ENCODE measurements around the gene ZCCHC14.

- TF ChIP-seq JUNB (CRISPR knock-in tag; IDR thresholded peaks at IDR 0.05; ENCODE audit: borderline replicate concordance): no peak
- TF ChIP-seq, protein P1, sequence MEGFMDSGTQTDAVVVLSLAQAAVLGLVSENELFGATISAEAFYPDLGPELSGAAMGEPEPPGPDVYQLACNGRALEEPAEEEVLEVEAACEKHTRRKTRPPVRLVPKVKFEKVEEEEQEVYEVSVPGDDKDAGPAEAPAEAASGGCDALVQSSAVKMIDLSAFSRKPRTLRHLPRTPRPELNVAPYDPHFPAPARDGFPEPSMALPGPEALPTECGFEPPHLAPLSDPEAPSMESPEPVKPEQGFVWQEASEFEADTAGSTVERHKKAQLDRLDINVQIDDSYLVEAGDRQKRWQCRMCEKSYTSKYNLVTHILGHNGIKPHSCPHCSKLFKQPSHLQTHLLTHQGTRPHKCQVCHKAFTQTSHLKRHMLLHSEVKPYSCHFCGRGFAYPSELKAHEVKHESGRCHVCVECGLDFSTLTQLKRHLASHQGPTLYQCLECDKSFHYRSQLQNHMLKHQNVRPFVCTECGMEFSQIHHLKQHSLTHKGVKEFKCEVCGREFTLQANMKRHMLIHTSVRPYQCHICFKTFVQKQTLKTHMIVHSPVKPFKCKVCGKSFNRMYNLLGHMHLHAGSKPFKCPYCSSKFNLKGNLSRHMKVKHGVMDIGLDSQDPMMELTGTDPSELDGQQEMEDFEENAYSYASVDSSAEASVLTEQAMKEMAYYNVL (CRISPR knock-in tag; IDR thresholded peaks at IDR 0.05; ENCODE audit: borderline replicate concordance): no peak
- TF ChIP-seq HIVEP1 (CRISPR knock-in tag; IDR thresholded peaks at IDR 0.05): no peak
- no peak for TF ChIP-seq ESRRA (CRISPR knock-in tag; IDR thresholded peaks at IDR 0.05; ENCODE audit: low read depth)
These were observed 46.3 kb downstream of the ZCCHC14 start for GRCh38 chr16:87446479-87446878.

All from HepG2 (cell line).